ENCODE results near the gene PDZRN4.
"Not testable (repeated sequence)": the region's sequence is repeated elsewhere in the genome, so short reads cannot be mapped to it uniquely, and the experiment has no call there.

The PDZRN4 gene

DNA sequence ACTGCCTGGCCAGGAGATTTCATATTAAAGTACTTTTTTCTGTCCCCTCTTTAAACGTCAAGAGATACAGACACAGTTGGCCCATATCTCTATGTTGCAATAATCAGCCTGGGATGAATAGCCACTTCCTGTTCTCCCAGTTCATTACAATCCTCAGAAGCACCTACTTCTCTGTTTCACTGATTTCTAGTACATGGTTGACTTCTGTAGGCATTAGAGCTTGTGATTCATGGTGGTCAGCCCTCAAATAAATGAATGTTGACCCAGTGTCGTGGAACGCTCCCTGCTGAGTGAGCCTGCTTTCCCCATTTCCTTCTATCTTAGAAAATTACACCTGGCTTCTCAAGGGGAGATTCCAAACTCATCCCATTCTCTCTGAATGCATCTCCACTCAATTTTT lies 416.7 kb downstream of the PDZRN4 start:
- H3K4me3 ChIP-seq (ENCODE audit: low read length), result no peak overlapping the region
- TF ChIP-seq, protein P1, sequence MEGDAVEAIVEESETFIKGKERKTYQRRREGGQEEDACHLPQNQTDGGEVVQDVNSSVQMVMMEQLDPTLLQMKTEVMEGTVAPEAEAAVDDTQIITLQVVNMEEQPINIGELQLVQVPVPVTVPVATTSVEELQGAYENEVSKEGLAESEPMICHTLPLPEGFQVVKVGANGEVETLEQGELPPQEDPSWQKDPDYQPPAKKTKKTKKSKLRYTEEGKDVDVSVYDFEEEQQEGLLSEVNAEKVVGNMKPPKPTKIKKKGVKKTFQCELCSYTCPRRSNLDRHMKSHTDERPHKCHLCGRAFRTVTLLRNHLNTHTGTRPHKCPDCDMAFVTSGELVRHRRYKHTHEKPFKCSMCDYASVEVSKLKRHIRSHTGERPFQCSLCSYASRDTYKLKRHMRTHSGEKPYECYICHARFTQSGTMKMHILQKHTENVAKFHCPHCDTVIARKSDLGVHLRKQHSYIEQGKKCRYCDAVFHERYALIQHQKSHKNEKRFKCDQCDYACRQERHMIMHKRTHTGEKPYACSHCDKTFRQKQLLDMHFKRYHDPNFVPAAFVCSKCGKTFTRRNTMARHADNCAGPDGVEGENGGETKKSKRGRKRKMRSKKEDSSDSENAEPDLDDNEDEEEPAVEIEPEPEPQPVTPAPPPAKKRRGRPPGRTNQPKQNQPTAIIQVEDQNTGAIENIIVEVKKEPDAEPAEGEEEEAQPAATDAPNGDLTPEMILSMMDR (IDR thresholded peaks at IDR 0.05; ENCODE audit: insufficient read depth, low read depth, low read length, missing control alignments), result no peak
- DNase-seq (ENCODE audit: low read depth), result peak; percentile 9

DNA sequence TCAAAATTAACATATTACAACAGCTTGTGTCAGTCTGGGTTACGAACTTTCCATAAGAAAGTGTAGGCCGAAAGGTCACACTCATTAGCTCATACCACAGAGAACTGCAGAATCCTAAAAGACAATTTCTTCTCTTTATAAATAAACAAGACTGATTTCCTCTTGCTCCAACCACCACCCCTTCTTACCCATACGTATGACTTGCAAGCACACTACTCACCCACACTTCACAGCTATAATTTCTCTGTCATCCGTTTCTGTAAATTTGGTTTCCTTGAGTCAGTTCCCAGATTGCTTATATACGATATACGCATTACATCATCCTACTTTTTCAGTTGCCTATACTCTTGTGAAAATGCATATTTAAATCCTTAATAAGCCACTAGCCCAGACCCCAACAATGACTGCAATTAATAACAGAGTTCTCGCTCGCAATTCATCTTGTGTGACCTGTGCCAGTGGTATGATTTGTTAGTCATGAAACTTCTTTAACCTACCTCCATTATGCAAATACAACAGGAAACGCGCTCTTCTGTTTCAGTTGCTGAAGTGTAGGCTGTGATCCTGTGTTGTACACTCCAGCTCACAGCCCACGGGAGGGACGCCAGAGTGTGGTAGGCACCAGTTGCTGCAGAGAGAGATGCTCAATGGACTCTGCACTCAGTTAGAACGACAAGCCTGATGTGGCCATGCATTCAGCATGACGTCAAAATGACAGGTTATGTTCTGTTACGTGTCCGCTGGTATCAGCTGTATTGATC lies 417.6 kb downstream of the PDZRN4 start:
- no peak for DNase-seq (ENCODE audit: low read depth)
- TF ChIP-seq, protein P1 (IDR thresholded peaks at IDR 0.05; ENCODE audit: insufficient read depth, low read depth, low read length, missing control alignments), result no peak
- no peak overlapping the region for H3K4me3 ChIP-seq (ENCODE audit: low read length)

DNA sequence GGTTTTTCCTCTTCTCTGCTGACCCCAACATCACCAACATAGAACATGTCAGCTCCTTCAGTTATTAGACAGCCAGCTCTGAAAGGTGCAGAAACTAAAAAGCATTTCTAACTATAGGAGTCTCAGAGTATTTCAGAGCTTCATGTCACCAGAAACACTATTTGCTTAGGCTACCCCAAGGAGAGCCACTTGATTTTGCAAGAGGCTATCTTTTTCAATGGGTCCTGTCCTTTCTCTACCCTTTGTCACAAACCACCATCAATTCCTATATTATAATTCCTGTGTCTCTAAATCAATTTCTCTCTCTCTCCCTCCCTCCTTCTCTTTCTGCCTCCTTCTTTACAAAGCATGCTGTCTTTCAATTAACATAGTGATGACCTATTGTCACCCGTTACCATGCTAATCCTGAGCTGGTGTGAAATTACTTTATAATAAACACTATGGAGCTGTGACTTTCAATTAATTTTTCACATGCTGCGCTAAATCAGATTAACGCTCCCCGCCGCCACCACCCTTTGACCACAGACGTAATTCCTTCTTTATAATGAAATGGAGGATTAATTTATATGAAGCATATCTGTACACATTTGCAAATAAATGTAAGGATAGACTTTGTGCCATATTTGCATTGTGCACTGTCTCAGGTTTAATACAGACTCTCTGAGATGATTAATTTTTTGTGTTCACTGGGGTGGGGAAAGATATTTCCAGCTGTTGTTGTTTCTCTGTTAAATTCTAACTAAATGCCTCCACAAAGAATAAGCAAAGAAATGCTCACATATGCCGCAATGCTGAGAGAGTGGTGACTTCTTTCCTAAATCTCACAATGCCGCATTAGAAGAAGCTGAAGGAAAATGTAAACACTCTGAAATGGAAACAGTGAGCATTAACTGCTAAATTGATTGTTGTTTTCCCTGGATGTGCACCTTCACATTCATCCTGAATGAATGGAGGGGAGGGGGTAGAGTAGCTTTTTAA lies 418.6 kb downstream of the PDZRN4 start:
- TF ChIP-seq, protein P1 (IDR thresholded peaks at IDR 0.05; ENCODE audit: insufficient read depth, low read depth, low read length, missing control alignments), result no peak
- H3K4me3 ChIP-seq (ENCODE audit: low read length), result no peak overlapping the region
- DNase-seq (ENCODE audit: low read depth), result no peak

DNA sequence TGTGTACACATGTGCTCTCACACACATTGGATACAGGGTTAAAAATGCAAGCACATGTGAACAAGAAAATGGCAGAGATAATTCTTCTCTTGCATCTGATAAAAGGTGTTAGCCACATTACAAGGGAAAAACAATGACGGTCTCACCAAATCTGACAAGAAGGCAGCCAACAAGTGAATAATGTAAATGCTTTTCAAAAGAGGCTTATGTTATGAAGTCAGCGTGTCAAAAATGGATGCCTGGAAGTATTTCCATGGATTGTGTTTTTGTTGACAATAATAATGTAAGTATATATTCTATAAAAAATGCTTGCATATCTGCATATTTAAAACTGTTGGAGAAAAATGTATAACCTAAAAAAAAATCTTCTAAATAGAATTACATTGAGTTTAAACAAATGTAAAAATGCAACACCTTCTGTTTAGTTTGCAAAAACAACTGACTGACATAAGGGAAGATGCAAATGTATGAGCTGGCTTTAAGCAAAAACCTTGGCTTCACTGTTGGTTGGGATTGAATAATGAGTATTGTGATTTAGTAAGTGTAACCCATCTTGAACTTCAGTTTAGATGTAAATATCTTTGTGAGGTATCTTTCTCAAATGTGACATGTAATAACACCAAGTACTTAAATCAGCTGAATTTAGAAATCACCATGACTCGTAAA lies 424.9 kb downstream of the PDZRN4 start:
- TF ChIP-seq, protein P1 (IDR thresholded peaks at IDR 0.05; ENCODE audit: insufficient read depth, low read depth, low read length, missing control alignments), result no peak
- H3K4me3 ChIP-seq (ENCODE audit: low read length), result no peak overlapping the region
- no peak for DNase-seq (ENCODE audit: low read depth)

DNA sequence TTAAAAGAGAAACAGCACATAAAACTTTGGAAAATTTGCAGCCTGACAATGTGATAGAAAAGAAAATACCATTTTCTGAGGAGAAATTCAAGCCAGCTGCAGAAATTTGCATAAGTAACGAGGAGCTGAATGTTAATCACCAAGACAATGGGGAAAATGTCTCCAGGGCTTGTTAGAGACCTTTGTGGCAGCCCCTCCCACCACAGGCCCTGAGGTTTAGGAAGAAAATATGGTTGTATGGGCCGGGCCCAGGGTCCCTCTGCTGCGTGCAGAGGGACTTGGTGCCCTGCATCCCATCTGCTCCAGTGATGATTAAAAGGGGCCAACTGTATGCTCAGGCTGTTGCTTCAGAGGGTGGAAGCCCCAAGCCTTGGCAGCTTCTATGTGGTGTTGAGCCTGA lies 427.1 kb downstream of the PDZRN4 start:
- not testable (repeated sequence) for DNase-seq (ENCODE audit: low read depth)

DNA sequence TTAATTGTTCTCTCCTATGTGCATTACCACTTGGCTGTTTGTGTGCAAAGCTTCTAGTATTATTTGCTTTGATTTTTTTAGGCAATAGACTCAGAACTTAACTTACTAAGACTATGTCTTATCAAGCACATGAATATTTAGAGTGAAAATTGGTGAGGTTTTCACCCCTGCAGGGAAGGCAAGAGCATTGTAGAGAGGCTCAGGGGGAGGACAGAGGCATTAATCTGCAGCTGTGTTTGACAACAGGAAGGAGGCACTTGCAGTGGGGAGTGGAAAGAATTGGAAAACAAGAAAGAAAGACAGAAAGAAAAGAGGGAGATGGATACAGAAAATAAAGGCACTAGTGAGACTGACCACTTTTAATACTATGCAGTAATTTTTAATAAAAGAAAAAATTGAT lies 431.6 kb downstream of the PDZRN4 start:
- TF ChIP-seq, protein P1 (IDR thresholded peaks at IDR 0.05; ENCODE audit: insufficient read depth, low read depth, low read length, missing control alignments), result no peak
- no peak overlapping the region for H3K4me3 ChIP-seq (ENCODE audit: low read length)
- DNase-seq (ENCODE audit: low read depth), result no peak

More for the DNA sequence above, 427.1 kb downstream of the PDZRN4 start:
- not testable (repeated sequence) for H3K4me3 ChIP-seq (ENCODE audit: low read length)

DNA sequence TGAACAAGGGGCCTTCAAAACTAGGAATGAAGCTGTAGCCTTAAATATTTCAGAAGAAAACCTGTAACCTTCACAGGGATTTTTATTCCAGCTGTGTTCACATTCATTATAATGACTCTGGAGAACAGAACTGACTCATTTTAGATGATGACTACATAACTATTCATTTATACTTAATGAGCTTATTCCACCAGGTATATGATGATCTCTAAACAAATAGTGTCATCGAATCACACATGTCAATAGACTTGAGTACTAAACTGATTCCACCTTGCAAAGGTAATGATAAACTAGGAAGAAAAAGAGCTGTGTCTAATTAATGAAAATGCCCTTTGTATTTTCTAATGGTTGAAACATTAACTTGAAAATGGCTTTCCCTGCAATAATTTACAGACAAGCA lies 433.2 kb downstream of the PDZRN4 start:
- H3K4me3 ChIP-seq (ENCODE audit: low read length), result no peak overlapping the region
- peak; percentile 15 for DNase-seq (ENCODE audit: low read depth)
- TF ChIP-seq, protein P1 (IDR thresholded peaks at IDR 0.05; ENCODE audit: insufficient read depth, low read depth, low read length, missing control alignments), result no peak

All from epithelial cell of esophagus (primary cell).